COLO668 (cell line): ENCODE data around the gene CMIP.

Experiments
- DNase-seq: peaks from one replicate; lab custom pipeline; 2025; ENCODE audit not compliant: unreplicated experiment; lab: John Stamatoyannopoulos, UW

Gene CMIP

GRCh38 chr16:81615411-81615810 lies 170.8 kb downstream of the CMIP start:
- no peak for DNase-seq

GRCh38 chr16:81615833-81616232 lies 171.2 kb downstream of the CMIP start:
- no peak for DNase-seq

- DNase-seq: peak; percentile 30
These were observed 171.9 kb downstream of the CMIP start for GRCh38 chr16:81616321-81617020.

GRCh38 chr16:81617021-81617346 lies 172.4 kb downstream of the CMIP start:
- DNase-seq: no peak

GRCh38 chr16:81618187-81618586 lies 173.6 kb downstream of the CMIP start:
- DNase-seq: no peak

GRCh38 chr16:81618661-81619060 lies 174.1 kb downstream of the CMIP start:
- DNase-seq: peak; percentile 44

- DNase-seq: no peak
These were observed 175.4 kb downstream of the CMIP start for GRCh38 chr16:81620029-81620428.

GRCh38 chr16:81620796-81621195 lies 176.2 kb downstream of the CMIP start:
- no peak for DNase-seq

GRCh38 chr16:81621496-81621895 lies 176.9 kb downstream of the CMIP start:
- no peak for DNase-seq

- DNase-seq: peak; percentile 55
These were observed 178.9 kb downstream of the CMIP start for GRCh38 chr16:81623365-81624102.

- no peak for DNase-seq
These were observed 179.8 kb downstream of the CMIP start for GRCh38 chr16:81624403-81624759.

- no peak for DNase-seq
These were observed 180.3 kb downstream of the CMIP start for GRCh38 chr16:81624760-81625543.

GRCh38 chr16:81625544-81626153 lies 181.0 kb downstream of the CMIP start:
- no peak for DNase-seq

- DNase-seq: no peak
These were observed 181.6 kb downstream of the CMIP start for GRCh38 chr16:81626181-81626674.

- DNase-seq: no peak
These were observed 182.4 kb downstream of the CMIP start for GRCh38 chr16:81627024-81627423.

- DNase-seq: no peak
These were observed 183.2 kb downstream of the CMIP start for GRCh38 chr16:81627729-81628244.

- no peak for DNase-seq
These were observed 184.6 kb downstream of the CMIP start for GRCh38 chr16:81629034-81629802.

- DNase-seq: no peak
These were observed 185.5 kb downstream of the CMIP start for GRCh38 chr16:81629896-81630634.

- DNase-seq: no peak
These were observed 186.0 kb downstream of the CMIP start for GRCh38 chr16:81630635-81631031.
